ENCODE data around the gene SMOC2.
"Not testable (repeated sequence)": the region's sequence is repeated elsewhere in the genome, so short reads cannot be mapped to it uniquely, and the experiment has no call there.

The SMOC2 gene

GRCh38 chr6:168535711-168536110 is 94.7 kb downstream of the SMOC2 start:
- no peak for DNase-seq (ENCODE audit: insufficient read length, low spot score)
- no peak for FAIRE-seq

DNA sequence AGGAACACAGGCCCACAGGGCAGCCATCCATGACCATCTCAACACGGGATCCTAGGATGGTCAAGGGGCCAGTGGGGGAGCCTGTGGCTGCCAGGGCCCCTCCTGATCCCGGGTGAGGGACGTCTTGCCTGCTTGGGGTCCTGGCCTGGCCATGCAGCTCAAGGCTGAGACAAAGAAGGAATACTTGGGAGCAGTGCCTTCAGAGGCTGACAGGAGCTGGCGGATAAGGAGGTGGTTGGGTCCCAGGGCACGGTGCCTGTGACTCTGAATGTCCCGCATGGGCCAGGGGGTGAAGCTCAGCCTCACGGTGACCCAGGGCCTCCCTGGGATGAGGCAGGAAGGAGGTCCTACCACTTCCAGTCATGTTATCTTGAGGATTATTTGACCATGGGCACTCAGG is 95.2 kb downstream of the SMOC2 start:
- DNase-seq (ENCODE audit: insufficient read length, low spot score) (no peak), FAIRE-seq (no peak)

GRCh38 chr6:168536665-168537539 is 95.9 kb downstream of the SMOC2 start:
- no peak for FAIRE-seq

GRCh38 chr6:168537540-168537884 is 96.5 kb downstream of the SMOC2 start:
- FAIRE-seq = no peak

More at GRCh38 chr6:168536665-168537539, 95.9 kb downstream of the SMOC2 start:
- no peak for DNase-seq (ENCODE audit: insufficient read length, low spot score)

DNA sequence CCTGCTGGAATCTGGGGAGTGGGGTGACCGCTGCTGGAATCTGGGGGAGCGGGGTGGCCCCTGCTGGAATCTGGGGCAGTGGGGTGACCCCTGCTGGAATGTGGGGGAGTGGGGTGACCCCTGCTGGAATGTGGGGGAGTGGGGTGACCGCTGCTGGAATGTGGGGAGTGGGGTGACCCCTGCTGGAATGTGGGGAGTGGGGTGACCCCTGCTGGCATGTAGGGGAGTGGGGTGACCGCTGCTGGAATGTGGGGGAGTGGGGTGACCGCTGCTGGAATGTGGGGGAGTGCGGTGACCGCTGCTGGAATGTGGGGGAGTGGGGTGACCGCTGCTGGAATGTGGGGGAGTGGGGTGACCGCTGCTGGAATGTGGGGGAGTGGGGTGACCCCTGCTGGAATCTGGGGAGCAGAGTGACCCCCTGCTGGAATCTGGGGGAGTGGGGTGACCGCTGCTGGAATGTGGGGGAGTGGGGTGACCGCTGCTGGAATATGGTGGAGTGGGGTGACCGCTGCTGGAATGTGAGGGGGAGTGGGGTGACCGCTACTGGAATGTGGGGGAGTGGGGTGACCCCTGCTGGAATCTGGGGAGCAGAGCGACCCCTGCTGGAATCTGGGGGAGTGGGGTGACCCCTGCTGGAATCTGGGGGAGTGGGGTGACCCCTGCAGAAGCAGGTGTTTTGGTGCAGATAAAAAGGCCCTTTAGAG is 97.4 kb downstream of the SMOC2 start:
- not testable (repeated sequence) for DNase-seq (ENCODE audit: insufficient read length, low spot score); FAIRE-seq

More at GRCh38 chr6:168537540-168537884, 96.5 kb downstream of the SMOC2 start:
- no peak for DNase-seq (ENCODE audit: insufficient read length, low spot score)

DNA sequence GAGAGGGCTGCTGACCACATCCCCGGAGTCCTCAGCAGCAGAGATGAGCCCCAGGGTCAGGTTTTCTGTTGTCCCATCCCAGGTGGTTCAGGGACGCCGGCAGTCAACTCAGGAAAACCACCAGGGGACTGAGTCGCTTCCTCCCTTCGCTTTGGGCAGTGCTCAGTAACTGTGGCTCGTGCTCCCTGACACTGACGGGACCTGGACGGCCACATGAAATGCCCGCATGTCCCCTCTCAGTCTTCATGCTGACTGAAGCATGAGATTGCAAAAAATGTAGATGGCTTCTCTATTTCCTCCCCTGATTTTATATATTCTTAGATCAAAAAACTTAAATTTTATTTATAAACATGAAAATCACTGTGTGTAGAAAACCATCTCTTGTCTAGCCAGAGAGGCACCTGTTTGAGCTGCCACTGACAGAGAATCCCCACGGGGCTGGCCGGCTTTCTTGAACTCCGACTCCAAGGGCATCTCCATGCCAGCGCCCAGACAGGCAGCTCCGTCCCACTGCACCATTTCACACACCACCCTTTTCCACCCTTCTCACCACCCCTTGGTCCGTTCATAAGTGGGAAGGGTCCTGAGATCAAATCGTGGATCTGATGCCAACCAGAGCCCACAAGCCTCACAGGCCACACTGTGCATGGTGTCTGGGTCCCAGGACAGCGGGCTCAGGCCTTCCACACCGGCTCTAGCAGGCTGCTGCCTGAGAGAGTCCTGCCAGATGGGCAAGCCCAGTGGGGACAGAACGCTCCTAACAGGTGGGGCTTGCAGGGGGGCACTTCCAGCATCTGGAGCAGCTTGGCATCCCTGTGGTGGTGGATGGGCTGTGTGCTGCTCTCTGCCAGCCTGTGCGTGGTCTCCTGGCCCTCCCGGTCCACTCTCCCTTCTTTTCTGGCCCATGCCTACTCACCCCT is 98.2 kb downstream of the SMOC2 start:
- DNase-seq (ENCODE audit: insufficient read length, low spot score) (no peak), FAIRE-seq (no peak)

DNA sequence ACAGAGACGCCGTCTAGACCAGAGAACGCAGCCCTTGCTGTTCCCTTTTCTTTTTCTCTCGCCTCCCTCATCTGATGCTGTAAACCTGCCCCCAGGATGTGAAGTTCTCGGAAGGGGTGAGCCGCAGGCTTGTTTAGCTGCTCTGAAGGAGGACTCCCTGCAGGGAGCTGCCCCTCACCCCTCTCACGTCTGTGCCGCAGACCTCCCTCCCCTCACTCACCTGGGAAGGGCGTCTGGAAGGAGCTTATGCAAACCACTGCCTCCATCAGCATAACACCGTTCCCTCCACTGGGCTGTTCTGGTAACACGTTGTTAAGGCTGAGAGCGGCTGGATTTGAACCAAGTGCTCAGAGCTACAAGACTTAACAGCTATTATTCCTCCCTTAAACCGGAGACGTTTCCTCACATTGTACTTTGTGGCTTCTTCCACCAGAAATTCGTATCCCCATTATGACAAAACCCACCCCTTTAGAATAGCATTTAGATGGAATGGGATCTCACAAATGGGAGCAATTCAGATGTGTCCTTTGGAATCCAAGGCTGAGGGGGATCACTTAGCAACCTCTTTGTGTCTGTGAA is 99.8 kb downstream of the SMOC2 start:
- no peak for DNase-seq (ENCODE audit: insufficient read length, low spot score)
- FAIRE-seq = no peak

- FAIRE-seq (no peak), DNase-seq (ENCODE audit: insufficient read length, low spot score) (no peak)
These were observed 100.3 kb downstream of the SMOC2 start for GRCh38 chr6:168541307-168541706.

- FAIRE-seq = no peak
- no peak for DNase-seq (ENCODE audit: insufficient read length, low spot score)
These were observed 101.3 kb downstream of the SMOC2 start for GRCh38 chr6:168542301-168542700.

DNA sequence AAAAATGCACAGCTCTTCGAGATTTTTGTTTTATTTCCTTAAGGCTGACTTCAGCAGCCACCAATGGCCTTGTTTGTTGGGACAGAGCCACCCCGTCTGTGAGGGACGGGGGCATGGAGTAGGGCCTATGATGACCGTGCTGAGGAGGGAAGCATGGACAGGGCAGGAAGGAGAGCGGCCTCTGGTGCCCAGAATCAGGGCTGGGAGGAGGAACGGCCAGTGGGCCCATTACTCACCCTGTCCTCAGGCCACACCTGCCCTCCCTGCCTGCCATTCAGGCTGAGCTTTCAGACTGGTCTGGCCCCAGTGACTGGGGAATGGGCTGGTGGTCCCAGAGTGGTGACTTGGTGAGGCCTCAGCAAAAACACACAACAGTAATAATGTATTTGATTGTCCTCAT is 104.4 kb downstream of the SMOC2 start:
- no peak for DNase-seq (ENCODE audit: insufficient read length, low spot score)
- FAIRE-seq = no peak

GRCh38 chr6:168546151-168546550 is 105.2 kb downstream of the SMOC2 start:
- FAIRE-seq = no peak
- no peak for DNase-seq (ENCODE audit: insufficient read length, low spot score)

DNA sequence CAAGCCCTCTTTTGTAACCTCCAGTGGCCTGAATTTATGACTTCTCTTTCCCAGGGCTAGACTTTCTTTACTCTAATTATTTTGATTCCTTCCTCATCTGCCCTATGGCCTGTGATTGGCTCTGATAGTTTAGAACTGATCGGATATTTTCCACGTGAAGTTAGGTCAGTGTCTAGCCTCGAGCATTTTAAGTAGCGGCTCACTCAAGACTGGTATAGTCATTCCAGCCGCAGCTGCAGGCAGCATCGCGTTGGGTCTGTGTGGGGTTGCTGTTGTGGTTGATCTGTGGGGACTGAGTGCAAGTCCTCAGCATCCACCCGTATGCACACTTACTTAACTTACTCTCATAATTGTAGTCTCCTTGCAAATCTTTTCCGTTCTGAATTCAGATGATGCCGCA is 105.7 kb downstream of the SMOC2 start:
- DNase-seq (ENCODE audit: insufficient read length, low spot score) (no peak), FAIRE-seq (no peak)

- FAIRE-seq = no peak
- no peak for DNase-seq (ENCODE audit: insufficient read length, low spot score)
These were observed 109.3 kb downstream of the SMOC2 start for GRCh38 chr6:168550326-168550725.

- FAIRE-seq = no peak
- DNase-seq (ENCODE audit: insufficient read length, low spot score) = no peak
These were observed 113.5 kb downstream of the SMOC2 start for GRCh38 chr6:168554472-168554871.

GRCh38 chr6:168554898-168555617 is 114.1 kb downstream of the SMOC2 start:
- DNase-seq (ENCODE audit: insufficient read length, low spot score) (no peak), FAIRE-seq (no peak)

- FAIRE-seq = no peak
These were observed 114.8 kb downstream of the SMOC2 start for GRCh38 chr6:168555618-168556273.

DNA sequence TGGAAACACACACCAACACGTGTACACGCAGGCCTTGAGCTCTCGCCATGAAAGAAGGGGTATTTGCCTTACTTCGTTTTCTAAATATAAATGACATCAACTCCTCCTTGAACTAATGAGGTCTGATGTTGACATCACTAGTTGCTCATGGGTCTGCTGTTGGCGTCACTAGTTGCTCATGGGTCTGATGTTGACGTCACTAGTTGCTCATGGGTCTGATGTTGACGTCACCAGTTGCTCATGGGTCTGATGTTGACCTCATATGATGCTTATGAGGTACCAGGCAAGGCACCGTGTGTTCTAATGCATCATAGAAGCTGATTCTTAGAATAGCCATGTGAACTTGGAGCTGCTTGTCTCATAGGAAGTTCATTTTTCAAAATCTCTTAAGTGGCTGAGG is 116.5 kb downstream of the SMOC2 start:
- no peak for FAIRE-seq
- no peak for DNase-seq (ENCODE audit: insufficient read length, low spot score)

More at GRCh38 chr6:168555618-168556273, 114.8 kb downstream of the SMOC2 start:
- no peak for DNase-seq (ENCODE audit: insufficient read length, low spot score)

GRCh38 chr6:168558686-168559085 is 117.7 kb downstream of the SMOC2 start:
- FAIRE-seq (peak; percentile 62), DNase-seq (ENCODE audit: insufficient read length, low spot score) (no peak)

DNA sequence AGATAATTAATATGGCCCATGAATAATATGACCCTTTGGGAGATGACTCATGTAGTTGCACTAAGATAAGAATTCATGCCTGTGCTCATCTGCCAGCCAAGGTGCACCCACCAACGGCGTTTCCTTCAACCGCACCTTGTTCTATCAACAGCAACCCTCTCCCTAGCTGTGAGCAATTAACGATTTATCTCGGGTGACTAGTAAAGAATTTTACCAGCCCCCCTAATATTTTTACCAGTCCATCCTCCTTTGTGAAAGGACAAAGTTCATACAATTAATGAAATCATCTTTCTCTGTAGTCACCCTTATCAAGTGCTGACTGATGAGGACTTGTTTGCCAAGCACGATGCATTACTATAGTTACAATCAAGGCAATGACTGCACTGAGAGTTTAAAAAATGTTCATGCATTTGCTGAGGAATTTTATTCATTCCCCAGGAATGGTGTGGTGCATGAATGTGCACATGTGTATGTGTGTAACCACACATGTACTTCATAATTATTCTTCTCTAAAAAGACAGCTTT is 118.7 kb downstream of the SMOC2 start:
- DNase-seq (ENCODE audit: insufficient read length, low spot score) (no peak), FAIRE-seq (no peak)

Measured in HTR-8/SVneo (cell line).